RWPE2 (cell line): ENCODE data around the gene COL3A1.

Experiments
- ATAC-seq: fragments of 200-7000 bp; cut with Tn5 transposase; 3 replicates; pipeline ENCODE4 v1.9.1; 2021; ENCODE audit warnings: low read depth
- DNase-seq: peaks from one replicate; pipeline ENCODE4 v3.0.0-alpha.2; 2020; ENCODE audit warnings: low spot score
- H3K27ac ChIP-seq: fragments of 450-650 bp; 2 replicates; pipeline ENCODE4 v1.5.1; 2017; ENCODE audit warnings: mild to moderate bottlenecking; ENCODE audit not compliant: poor library complexity, severe bottlenecking
- H3K27me3 ChIP-seq: fragments of 250-450 bp; sonication (Bioruptor Pico); 2 replicates; pipeline ENCODE4 v1.5.1; 2021; ENCODE audit warnings: mild to moderate bottlenecking, moderate library complexity; ENCODE audit not compliant: insufficient read depth, poor library complexity, severe bottlenecking
- H3K36me3 ChIP-seq: fragments of 250-450 bp; sonication (Bioruptor Pico); 2 replicates; pipeline ENCODE4 v1.5.1; 2020; ENCODE audit warnings: low read depth, mild to moderate bottlenecking, moderate library complexity
- H3K4me1 ChIP-seq: fragments of 250-450 bp; sonication (Bioruptor Pico); 2 replicates; pipeline ENCODE4 v1.5.1; 2021; ENCODE audit warnings: mild to moderate bottlenecking, moderate library complexity; ENCODE audit not compliant: insufficient read depth, poor library complexity, severe bottlenecking
- H3K4me3 ChIP-seq: fragments of 250-450 bp; sonication (Bioruptor Pico); 2 replicates; pipeline ENCODE4 v1.5.1; 2021; ENCODE audit warnings: mild to moderate bottlenecking, moderate library complexity; ENCODE audit not compliant: severe bottlenecking
- H3K9me3 ChIP-seq: fragments of 250-450 bp; sonication (Bioruptor Pico); 2 replicates; pipeline ENCODE4 v1.5.1; 2021; ENCODE audit warnings: mild to moderate bottlenecking, moderate library complexity; ENCODE audit not compliant: severe bottlenecking
- CTCF ChIP-seq: fragments of 450-650 bp; IDR thresholded peaks from one replicate; pipeline ENCODE4 v1.5.1; 2017; ENCODE audit warnings: mild to moderate bottlenecking, moderate library complexity; ENCODE audit not compliant: poor library complexity, severe bottlenecking

The COL3A1 gene

GRCh38 chr2:189045836-189046235 is 71.7 kb downstream of the COL3A1 start:
- no peaks in the 10 kb centered on the region for H3K27me3 ChIP-seq
- no peaks in the 10 kb centered on the region for H3K4me1 ChIP-seq
- ATAC-seq = no peak
- H3K4me3 ChIP-seq = no peak overlapping the region
- TF ChIP-seq CTCF = no peak
- no peaks in the 10 kb centered on the region for H3K9me3 ChIP-seq
- no peak for DNase-seq
- no peaks in the 10 kb centered on the region for H3K36me3 ChIP-seq
- H3K27ac ChIP-seq = no peak overlapping the region

- H3K27ac ChIP-seq = no peak overlapping the region
- H3K4me3 ChIP-seq = no peak overlapping the region
- no peaks in the 10 kb centered on the region for H3K36me3 ChIP-seq
- H3K4me1 ChIP-seq = no peaks in the 10 kb centered on the region
- no peaks in the 10 kb centered on the region for H3K27me3 ChIP-seq
- DNase-seq = no peak
- no peaks in the 10 kb centered on the region for H3K9me3 ChIP-seq
- TF ChIP-seq CTCF = no peak
- ATAC-seq = no peak
These were observed 72.1 kb downstream of the COL3A1 start for GRCh38 chr2:189046320-189046719.

- no peak for DNase-seq
- no peaks in the 10 kb centered on the region for H3K9me3 ChIP-seq
- H3K36me3 ChIP-seq = no peaks in the 10 kb centered on the region
- TF ChIP-seq CTCF = no peak
- no peak for ATAC-seq
- H3K27ac ChIP-seq = no peak overlapping the region
- no peak overlapping the region for H3K4me3 ChIP-seq
- H3K4me1 ChIP-seq = no peaks in the 10 kb centered on the region
- no peaks in the 10 kb centered on the region for H3K27me3 ChIP-seq
These were observed 73.2 kb downstream of the COL3A1 start for GRCh38 chr2:189047171-189047888.

GRCh38 chr2:189048189-189048588 is 74.0 kb downstream of the COL3A1 start:
- H3K4me1 ChIP-seq = no peaks in the 10 kb centered on the region
- no peak for ATAC-seq
- no peak overlapping the region for H3K27ac ChIP-seq
- TF ChIP-seq CTCF = no peak
- H3K27me3 ChIP-seq = no peaks in the 10 kb centered on the region
- no peaks in the 10 kb centered on the region for H3K36me3 ChIP-seq
- no peaks in the 10 kb centered on the region for H3K9me3 ChIP-seq
- DNase-seq = no peak
- no peak overlapping the region for H3K4me3 ChIP-seq

- Histone ChIP-seq H3K4me1 (no peaks in the 10 kb centered on the region), H3K36me3 (no peaks in the 10 kb centered on the region), H3K9me3 (no peaks in the 10 kb centered on the region), H3K27ac (no peak overlapping the region), H3K27me3 (no peaks in the 10 kb centered on the region), H3K4me3 (no peak overlapping the region)
- ATAC-seq = no peak
- TF ChIP-seq CTCF = no peak
- DNase-seq = no peak
These were observed 75.6 kb downstream of the COL3A1 start for GRCh38 chr2:189049709-189050164.
